GM19395 (cell line): ENCODE measurements around the gene ENG.
"Not testable (repeated sequence)": the region's sequence is repeated elsewhere in the genome, so short reads cannot be mapped to it uniquely, and the experiment has no call there.

ENCODE experiments used
- ATAC-seq: cut with Tn5 transposase; IDR thresholded peaks from one replicate; pipeline ENCODE4 v1.9.1; 2021; ENCODE audit warnings: mild to moderate bottlenecking, moderate library complexity; ENCODE audit not compliant: unreplicated experiment

ENG gene

DNA sequence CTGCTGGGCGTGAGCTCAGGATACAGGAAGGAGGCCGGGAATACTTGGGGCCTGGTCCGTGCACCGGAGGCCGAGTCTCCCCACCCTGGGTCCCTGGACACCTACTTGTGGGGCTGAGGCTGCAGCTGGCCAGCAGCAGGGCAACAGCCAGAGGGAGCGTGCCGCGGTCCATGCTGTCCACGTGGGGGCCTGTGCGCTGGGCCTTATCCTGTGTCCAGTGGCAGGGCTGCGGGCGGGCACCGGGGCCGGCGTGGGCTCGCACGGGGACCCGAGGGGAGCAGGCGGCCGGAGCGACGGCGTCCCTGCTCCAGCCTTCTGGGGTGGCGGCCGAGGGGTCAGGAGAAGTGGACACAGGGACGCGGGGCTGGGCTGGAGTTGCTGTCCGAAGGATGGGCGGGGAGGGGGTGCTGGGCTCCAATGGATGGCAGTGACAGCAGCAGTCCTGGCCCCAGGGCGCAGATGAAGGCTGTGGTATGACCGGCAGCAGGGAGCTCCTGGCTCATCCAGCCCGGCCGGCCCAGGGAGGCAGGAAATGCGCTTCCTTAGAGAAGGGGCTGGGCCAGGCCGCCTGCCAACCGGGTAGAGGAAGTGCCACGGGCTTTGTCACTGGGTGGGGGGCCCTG is at the start of gene ENG:
Gene ENG (minus strand): TSS at position 475 of the 623 bp plus-strand sequence. CDS start 303 bp downstream, at position 172.
- no peak for ATAC-seq

DNA sequence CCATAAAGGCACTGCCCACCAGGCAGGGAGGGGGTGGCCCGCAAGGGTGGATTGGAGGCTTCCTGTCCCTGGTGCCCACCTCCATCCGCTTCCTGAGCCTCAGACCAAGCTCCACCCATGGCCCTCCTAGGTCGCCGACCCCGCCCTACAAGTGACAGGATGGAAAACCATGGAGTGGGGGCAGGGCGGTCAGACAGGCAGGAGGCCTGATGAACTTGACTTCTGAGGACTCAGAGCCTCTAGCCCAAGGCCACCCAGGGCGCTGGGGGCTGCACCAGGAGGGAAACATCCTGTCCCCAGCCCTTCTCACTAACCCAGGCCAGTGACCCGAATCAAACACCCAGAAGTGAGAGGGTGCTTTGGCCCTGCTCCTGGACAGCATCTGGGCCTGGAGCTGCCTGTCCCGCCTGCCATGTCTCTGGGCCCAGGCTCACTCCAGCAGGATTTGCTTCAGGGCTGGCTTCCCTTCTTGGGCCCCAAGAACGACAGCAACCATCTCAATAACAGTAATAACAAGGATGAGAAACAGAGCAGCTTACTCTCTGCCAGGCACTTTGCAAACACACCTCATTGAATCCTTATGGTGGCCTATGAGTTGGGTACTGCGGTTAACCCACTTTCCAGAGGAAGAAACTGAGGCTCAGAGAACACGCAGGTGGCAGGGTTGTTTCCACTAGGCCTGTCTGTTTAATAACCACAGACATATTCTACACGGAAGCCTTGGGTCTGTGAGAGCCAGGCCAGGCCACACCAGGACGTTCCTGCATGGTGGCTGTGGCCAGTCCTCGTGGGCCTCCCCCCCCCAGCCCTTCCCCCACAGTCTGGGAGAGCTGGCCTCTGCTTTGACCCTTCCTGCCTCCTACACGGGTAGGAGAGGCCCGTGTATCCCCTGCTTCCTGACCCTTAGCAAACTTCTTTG is 49.4 kb upstream of the ENG start:
- ATAC-seq = no peak

DNA sequence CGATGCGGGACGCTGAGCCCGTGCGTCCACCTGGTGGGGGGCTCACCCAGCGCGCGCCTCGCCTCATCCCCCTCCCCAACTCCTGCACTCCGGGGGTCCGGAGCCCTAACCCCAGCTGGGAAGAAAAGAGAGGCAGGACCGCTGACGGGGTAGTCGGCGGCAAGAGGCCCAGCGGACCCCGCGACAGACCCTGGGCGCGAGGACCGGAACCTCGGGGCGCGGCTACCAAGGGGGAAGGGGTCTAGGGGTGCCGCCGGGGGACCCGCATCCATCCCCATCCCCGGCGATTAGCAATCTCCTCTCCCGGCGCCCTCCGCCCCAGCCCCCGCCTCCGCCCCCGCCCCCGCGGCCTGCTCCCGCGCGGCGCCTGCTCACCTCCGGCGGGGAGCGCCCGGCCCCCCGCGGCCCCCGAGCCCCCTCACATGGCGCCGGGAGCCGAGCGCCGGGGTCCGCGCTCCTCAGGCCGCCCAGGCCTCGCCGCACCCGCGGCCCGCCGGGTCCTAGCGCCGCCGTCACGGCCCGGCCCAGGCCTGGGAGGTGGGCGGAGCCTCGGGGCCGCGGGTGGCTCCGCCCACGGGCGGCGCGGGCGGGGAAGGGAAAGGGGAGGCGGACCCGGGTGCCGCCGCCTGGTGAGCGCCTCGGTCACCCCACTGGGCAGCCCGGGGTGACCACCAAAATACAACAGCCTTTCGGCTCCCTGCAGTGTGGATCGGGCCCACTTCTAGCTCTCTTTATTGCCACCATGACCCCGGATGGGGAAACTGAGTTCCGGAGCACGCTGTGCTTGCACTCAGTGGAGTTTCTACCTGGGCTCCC is 44.9 kb upstream of the ENG start, which contains the start of gene ST6GALNAC6:
Gene ST6GALNAC6 (minus strand): TSS at position 476 of the 816 bp plus-strand sequence. CDS start 1,622 bp downstream, outside the sequence.
- no peak for ATAC-seq

DNA sequence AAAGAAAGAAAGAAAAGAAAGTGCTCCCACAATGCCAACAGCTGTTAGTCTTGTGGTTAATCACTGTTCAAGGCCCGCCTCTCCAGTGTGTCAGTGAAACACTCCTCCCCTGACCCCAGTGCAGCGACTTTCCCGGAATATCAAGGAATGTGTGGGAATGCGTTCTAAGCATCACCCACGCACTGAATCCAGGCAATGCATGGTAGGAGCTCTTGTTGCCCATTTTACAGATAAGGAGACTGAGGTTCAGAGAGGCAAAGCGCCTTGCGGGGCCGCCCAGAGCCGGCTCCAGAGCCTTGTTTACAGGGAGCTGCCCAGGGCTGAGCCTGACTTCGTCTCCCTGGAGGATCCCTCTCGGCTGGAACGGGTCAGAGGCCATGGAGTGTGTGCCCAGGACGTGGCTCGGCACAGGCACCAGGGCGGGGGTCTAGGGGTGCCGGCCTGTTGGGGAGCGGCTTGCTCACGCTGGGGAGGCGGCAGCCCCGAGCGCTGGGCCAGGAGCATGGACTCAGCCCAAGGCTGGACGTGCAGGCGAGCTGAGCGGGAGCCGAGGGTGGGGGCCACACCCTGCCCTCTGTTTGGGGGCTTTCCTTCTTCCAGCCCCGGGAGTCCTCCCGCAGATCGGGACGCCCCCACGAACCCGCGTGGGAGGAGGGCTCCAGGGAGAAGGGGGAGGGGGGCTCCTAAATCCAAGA is 44.1 kb upstream of the ENG start:
- ATAC-seq = no peak

DNA sequence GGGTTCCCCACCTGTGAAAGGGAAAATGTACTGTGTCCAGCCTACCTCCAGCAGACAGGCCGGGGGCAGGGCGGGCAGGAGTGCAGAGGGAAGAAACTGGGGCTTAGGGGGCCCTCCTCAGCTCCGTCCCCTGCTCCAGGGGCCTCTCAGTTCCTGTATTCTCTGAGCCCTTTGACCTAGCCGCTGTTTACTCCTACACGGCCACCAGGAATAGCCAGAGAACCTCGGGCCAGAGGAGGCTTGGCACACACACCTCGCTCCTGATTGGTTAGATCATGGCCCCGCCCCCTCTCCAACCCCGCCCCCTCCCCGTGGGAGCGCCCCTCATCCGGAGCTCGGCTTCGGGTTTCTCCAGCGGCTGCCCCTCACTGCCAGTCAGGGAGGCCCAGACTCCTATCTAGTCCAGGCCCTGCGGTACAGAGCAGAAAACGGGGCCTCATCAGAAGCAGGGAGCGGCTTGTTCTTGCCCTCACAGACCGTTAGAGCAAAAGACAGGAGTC is 42.8 kb upstream of the ENG start:
- no peak for ATAC-seq

DNA sequence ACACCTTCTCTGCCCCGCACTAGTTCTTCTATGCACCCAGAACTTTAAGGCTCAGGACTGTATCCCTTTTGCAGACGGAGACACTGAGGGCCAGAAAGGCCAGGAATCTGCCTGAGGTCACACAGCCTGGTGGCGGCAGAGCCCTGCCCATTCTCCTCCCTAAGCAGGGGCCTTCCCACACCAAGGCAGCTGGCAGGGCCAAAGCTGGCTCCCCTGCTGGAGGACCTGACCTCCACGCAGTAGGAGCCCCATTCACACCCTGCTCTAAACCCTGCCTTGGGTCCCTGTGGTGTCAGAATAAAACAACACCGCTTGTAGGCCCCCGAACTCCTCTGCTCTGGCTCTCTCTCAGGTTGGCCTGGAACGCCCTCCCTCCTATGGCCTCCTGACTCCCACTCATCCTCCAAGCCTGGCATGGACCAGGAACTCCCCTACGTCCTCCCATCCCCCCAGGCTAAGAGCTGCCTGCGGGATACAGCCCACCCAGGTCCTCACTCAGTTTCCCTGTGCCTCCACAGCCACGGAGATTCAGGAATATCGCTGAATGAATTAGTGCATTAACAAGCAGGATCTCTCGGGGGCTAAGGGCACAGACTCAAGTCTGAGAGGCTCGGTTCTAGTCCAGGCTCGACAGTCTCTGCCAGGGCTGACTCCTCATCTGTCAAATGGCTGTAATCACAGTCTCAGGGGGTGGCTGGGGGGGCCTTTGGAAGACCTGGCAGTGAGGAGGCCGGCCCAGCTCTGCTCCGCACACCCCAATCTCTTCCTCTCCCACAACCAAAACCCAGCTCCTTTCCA is 42.1 kb upstream of the ENG start:
- no peak for ATAC-seq

DNA sequence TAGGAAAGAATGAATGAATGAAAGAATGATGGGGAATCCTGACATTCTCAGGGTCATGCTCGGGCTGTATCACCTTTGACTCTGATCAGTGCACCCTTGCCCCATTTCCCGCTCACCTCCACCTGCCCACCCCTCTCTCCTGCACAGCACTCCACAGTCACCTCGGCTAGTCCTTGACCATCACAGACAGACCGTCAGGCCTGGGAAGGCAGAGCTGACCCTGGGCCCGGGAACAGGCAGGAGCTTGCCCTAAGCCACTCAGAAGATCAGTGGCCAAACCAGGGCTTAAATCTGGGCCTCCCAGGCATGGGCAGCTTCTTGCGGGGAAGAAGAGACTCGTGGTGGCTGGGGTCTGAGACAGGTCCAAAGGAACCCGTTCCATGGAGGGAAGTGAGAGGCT is 41.4 kb upstream of the ENG start:
- ATAC-seq = no peak

DNA sequence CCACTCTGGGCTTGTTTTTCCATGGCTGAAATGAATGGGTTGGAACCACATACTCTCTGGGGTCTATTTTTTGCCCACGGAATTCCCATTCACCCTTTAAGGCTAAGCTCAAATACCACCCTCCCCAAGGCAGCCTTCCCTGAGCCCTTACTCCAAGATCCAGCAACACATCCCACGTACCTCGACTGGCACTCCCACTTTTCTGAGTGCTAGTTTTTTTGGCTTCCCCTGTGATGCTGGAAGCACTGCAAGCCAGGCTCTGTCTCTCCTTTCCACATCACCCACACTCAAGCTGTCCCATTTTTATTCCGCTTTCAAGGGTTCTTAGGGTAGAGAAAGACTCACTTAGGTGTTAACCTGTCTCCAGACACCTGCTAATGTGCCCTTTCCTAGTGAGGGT is 38.9 kb upstream of the ENG start:
- ATAC-seq = no peak

DNA sequence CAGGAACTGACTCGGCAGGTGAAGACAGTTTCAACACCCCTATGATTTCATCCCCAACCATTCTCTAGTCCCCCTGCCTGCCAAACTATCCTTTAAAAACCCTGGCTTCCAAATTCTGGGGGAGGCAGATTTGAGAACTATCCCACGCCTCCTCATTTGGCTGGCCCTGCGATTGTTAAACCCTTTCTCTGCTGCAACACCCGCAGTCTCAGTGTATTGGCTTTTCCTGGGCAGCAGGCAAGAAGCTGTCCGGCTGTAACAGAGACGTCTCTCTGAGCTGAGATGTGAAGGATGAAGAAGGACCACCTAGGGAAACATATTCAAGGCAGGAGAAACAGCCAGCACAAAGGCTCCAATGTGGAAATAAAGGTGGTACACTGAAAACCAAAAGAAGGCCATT is 38.4 kb upstream of the ENG start:
- no peak for ATAC-seq

DNA sequence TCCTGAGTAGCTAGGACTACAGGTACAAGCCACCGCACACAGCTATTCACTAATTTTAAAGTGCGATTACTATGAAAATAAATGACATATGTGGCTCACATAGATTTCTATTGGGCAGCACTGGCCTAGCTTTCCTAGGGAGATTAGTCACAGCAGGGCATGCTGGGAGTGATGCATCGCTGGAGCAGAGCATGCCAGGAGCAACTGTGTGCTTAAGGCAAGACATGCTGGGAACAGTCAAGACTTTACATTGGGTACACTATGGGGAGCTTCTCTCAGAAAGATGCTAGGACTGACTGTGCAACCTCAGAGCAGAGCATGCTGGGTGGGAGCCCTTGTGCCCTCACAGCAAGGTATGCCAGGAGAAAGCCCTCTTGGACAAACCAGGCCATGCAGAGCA is 35.6 kb upstream of the ENG start:
- ATAC-seq = no peak

DNA sequence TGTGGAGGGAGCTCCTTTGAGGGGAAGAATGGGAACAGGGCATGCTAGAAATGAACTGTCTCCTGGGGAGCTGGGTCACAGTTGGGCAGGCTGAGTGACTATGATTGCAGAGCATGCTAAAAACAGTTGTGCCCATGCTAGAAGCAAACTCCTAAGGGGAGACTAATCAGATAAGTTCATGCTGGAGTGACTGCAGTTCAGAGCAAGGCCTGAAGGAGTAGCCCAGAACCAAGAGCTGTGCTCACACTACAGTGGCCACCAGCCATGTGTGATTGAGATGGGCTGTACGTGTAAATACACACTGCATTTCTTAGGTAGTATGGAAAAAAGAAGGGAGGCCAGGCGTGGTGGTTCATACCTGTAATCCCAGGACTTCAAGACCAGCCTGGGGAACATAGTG is 33.3 kb upstream of the ENG start:
- ATAC-seq = no peak

DNA sequence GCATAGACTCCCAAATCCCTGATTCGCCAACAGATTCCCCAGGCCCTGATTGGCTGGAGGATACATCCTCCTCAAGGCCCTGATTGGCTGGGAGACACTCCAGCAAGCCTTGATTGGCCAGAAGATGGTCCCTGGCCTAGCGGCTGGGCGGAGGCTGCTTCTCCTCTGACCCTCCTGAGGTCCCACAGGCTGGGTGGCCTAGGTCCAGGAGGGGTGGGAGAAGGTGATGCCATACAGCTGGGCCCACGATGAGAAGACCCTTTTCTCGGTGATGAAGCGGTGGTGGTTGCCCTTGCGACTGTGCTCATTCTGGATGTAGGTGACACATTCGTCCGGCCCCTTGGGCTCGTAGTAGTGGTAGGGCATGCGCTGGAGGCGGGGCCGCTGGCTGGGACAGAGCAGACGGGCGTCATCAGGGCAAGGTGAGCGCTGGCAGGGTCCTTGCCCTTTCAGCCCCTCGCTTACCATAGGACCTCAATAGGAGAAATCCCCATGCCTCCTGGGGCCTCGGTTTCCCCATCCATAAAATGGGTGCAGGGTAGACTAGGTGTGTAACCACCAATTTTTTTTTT is 32.0 kb upstream of the ENG start:
- ATAC-seq = no peak

DNA sequence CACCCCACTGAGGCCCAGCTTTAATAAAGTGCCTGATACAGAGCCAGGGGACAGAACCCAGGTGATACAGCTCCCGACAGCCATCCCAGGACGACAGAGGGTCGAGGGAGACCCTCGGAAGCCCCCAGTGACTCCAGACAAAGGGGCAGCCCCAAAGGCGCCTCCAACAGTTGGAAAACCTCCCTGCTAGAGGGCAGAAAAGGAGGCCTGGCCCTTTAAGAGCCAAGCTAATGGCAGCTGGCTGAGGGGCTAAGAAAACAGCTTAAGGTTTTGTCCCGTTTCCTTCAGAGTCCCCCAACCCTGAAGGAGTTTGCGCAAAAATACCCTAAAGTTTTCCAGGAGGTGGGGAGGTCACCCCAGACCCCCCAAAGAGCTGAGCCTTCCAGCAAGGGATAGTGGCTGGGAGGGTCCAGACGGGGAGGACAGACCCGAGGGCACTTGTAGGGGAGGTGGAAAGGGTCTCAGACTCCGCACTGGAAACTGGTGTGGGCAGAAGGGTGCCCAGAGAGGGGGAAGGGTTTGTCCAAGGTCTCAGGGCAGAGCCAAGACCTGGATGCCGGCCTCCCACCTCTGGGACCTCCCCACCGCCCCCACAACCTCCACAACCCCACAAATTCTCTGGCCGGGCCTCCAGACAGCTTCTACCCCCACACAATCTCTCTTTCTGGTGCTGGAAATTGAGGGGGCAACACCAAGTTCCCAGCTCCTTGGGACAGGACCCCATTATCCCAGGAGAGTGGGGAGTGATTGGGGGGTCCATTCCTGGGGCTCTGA is 31.2 kb upstream of the ENG start:
- no peak for ATAC-seq

DNA sequence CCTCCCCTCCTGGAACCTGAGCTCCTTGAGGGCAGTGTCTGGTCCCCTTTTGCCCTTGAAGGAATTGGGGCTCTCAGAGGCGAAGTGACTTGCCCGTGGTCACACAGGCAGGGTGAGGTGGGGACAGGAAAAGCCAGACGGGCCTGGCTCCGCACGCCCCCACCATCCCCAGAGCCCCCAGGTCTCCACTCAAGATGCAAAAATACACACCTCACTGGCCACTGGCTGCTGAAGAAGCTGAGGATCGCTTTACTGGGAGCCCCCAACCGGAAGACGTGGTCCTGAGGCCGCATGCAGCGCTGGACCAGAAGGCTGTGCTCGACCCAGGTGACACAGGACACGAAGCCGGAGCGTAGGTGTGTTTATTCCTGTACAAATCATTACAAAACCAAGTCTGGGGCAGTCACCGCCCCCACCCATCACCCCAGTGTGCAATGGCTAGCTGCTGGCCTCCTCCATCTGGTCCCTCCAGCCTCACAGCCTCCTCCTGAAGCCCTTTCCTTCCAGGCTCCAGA is 30.6 kb upstream of the ENG start:
- ATAC-seq = no peak

DNA sequence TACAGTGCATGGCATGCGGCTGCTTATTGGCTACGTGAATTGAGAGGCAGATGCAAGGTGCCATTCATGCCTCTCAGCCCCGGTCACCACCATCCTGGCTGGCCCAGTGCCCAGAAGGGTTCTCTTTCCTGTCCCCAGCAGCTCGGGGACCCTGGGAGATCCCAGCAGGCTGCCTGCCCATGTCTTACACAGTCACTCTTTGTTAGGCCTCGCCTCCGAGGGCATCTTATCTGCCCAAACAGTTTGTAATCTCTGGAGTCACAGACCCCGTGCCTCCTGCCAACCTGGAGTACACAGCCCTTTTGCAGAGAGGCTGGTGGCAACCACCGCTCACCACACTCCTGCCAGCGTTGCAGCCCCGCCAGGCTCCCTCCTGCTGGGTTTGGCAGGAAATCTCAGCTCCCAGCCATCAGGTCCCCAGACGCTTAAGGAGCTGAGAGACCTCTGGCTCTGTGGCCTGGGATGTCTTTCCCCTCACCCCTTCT is 30.0 kb upstream of the ENG start:
- ATAC-seq = no peak

DNA sequence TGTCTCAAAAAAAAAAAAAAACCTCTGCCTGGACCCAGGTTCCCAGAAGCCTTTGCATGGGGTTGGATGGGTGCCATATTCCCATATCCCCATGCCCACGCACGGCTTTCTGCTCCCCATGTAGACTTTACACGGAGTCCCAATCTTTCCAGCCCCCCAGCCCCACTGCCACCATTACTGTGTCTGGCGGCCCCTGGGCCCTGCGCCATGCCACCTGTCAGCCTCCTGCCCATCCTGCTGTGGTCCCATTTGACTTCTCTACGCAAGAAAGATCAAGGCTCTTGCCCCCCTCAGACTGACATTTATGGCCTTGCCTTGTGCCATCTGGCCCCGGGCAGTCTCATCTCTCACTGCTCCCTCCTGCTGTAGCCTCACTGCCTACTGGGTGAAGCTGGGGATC is 29.5 kb upstream of the ENG start:
- no peak for ATAC-seq

DNA sequence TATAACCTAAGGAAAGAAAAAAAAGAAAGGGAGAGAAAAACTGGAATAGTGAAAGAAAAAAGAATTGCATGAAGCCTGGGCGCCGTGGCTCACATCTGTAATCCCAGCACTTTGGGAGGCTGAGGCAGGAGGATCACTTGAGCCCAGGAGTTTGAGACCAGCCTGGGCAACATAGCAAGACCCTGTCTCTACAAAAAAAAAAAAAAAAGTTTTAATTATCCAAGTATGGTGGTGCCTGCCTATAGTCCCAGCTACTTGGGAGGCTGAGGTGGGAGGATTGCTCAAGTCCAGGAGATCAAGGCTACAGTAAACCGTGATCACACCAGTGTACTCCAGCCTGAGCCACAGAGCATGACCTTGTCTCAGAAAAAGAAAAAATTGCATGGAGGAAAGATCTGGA is 27.3 kb upstream of the ENG start:
- not testable (repeated sequence) for ATAC-seq

DNA sequence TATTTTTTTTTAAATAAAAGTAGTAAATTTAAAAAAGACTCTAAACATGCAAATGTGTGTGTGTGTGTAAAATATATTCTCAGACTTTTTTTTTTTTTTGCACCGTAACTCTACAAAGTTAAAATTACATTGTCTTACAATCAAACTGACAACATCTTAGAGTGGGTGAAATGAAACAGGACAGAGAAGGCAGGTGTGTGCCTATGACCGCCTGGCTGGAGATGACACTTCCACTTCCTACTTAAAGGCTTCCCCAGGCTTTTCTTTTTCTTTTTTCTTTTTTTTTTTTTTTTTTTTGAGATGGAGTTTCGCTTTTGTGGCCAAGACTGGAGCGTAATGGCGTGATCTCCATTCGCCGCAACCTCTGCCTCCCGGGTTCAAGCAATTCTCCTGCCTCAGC is 25.7 kb upstream of the ENG start:
- no peak for ATAC-seq
